GM18873 (cell line): Measurements from ENCODE around the gene ARID2.

Experiments used
- ATAC-seq: cut with Tn5 transposase; IDR thresholded peaks from one replicate; pipeline ENCODE4 v1.9.1; 2021; ENCODE audit warnings: mild to moderate bottlenecking, moderate library complexity, moderate number of reproducible peaks; ENCODE audit not compliant: unreplicated experiment, low FRiP score

Gene ARID2

GRCh38 chr12:45912774-45913173, 183.3 kb downstream of the ARID2 start:
- ATAC-seq = no peak

GRCh38 chr12:45913631-45914030, 184.1 kb downstream of the ARID2 start:
- ATAC-seq = no peak

GRCh38 chr12:45914090-45914489, 184.6 kb downstream of the ARID2 start:
- ATAC-seq = no peak

GRCh38 chr12:45915405-45915804, 185.9 kb downstream of the ARID2 start:
- no peak for ATAC-seq

GRCh38 chr12:45918818-45919217, 189.3 kb downstream of the ARID2 start:
- no peak for ATAC-seq

GRCh38 chr12:45928309-45928708, 198.8 kb downstream of the ARID2 start:
- no peak for ATAC-seq

GRCh38 chr12:45930369-45930768, 200.9 kb downstream of the ARID2 start:
- no peak for ATAC-seq

GRCh38 chr12:45933504-45933903, 204.0 kb downstream of the ARID2 start:
- no peak for ATAC-seq

GRCh38 chr12:45934956-45935355, 205.4 kb downstream of the ARID2 start:
- ATAC-seq = no peak

GRCh38 chr12:45938566-45938965, 209.1 kb downstream of the ARID2 start:
- ATAC-seq = no peak

GRCh38 chr12:45939759-45940158, 210.3 kb downstream of the ARID2 start:
- no peak for ATAC-seq

GRCh38 chr12:45944771-45945170, 215.3 kb downstream of the ARID2 start:
- no peak for ATAC-seq

GRCh38 chr12:45946435-45946834, 216.9 kb downstream of the ARID2 start:
- ATAC-seq = no peak

- ATAC-seq = no peak
Measured at GRCh38 chr12:45948546-45948945, 219.0 kb downstream of the ARID2 start.
